H9 (cell line): Measurements from ENCODE around the gene COQ7. TPM values are rescaled to one million over a fixed set of nuclear protein-coding genes. Genes with fewer than 3 reads are reported as not detected.

ENCODE experiments used
- DNase-seq: peaks from one replicate; pipeline ENCODE4 v3.0.0-alpha.2; 2017
- H2AFZ ChIP-seq: one replicate; pipeline ENCODE4 v1.6.1; 2013; ENCODE audit warnings: mild to moderate bottlenecking, low read length, control low read depth, moderate library complexity
- H2AK5ac ChIP-seq: 2 replicates; pipeline ENCODE4 v1.6.1; 2013; ENCODE audit warnings: low read length, control low read depth, mixed read lengths; ENCODE audit not compliant: insufficient read length
- H2BK120ac ChIP-seq: one replicate; pipeline ENCODE4 v1.6.1; 2013; ENCODE audit warnings: low read depth, mild to moderate bottlenecking, low read length, control low read depth, inconsistent platforms; ENCODE audit not compliant: poor library complexity, severe bottlenecking
- H2BK12ac ChIP-seq: 2 replicates; pipeline ENCODE4 v1.6.1; 2013; ENCODE audit warnings: low read length, control low read depth, mixed read lengths, low read depth; ENCODE audit not compliant: insufficient read length
- H2BK15ac ChIP-seq: 2 replicates; pipeline ENCODE4 v1.6.1; 2013; ENCODE audit warnings: low read depth, low read length, control low read depth
- H2BK20ac ChIP-seq: one replicate; pipeline ENCODE4 v1.6.1; 2013; ENCODE audit warnings: low read depth, mild to moderate bottlenecking, low read length, control low read depth, inconsistent platforms; ENCODE audit not compliant: poor library complexity, severe bottlenecking
- H2BK5ac ChIP-seq: 2 replicates; pipeline ENCODE4 v1.6.1; 2013; ENCODE audit warnings: low read length, control low read depth, mixed read lengths; ENCODE audit not compliant: insufficient read length
- H3K14ac ChIP-seq: 2 replicates; pipeline ENCODE4 v1.6.1; 2013; ENCODE audit warnings: low read length, control low read depth; ENCODE audit not compliant: insufficient read depth
- H3K18ac ChIP-seq: 2 replicates; pipeline ENCODE4 v1.6.1; 2013; ENCODE audit warnings: low read depth, mild to moderate bottlenecking, mixed read lengths, low read length, control low read depth; ENCODE audit not compliant: insufficient read length
- H3K23ac ChIP-seq: 2 replicates; pipeline ENCODE4 v1.6.1; 2013; ENCODE audit warnings: low read length, control low read depth, mixed read lengths, low read depth; ENCODE audit not compliant: insufficient read length
- H3K23me2 ChIP-seq: 2 replicates; pipeline ENCODE4 v1.6.1; 2013; ENCODE audit warnings: low read depth, mild to moderate bottlenecking, mixed read lengths, low read length, control low read depth; ENCODE audit not compliant: insufficient read length, poor library complexity, severe bottlenecking
- H3K27ac ChIP-seq: 2 replicates; pipeline ENCODE4 v1.5.1; 2013; ENCODE audit warnings: low read length, control low read depth, mixed read lengths, low read depth; ENCODE audit not compliant: insufficient read length
- H3K27me3 ChIP-seq: 2 replicates; pipeline ENCODE4 v1.6.1; 2013; ENCODE audit warnings: low read length, control low read depth, inconsistent platforms; ENCODE audit not compliant: insufficient read depth
- H3K4ac ChIP-seq: 2 replicates; pipeline ENCODE4 v1.6.1; 2013; ENCODE audit warnings: low read depth, mild to moderate bottlenecking, control low read depth, inconsistent platforms, low read length, moderate library complexity
- H3K4me1 ChIP-seq: 2 replicates; pipeline ENCODE4 v1.6.1; 2013; ENCODE audit warnings: low read length, control low read depth, inconsistent platforms; ENCODE audit not compliant: insufficient read depth
- H3K4me2 ChIP-seq: 2 replicates; pipeline ENCODE4 v1.6.1; 2013; ENCODE audit warnings: low read length, control low read depth, mixed read lengths; ENCODE audit not compliant: insufficient read length, insufficient read depth
- H3K56ac ChIP-seq: 2 replicates; pipeline ENCODE4 v1.6.1; 2013; ENCODE audit warnings: low read depth, mild to moderate bottlenecking, mixed read lengths, low read length, control low read depth; ENCODE audit not compliant: insufficient read length
- H3K79me1 ChIP-seq: 2 replicates; pipeline ENCODE4 v1.6.1; 2013; ENCODE audit warnings: low read depth, mild to moderate bottlenecking, moderate library complexity, low read length, control low read depth, inconsistent platforms; ENCODE audit not compliant: insufficient read depth, poor library complexity, severe bottlenecking
- H3K79me2 ChIP-seq: 2 replicates; pipeline ENCODE4 v1.6.1; 2013; ENCODE audit warnings: low read length, control low read depth, inconsistent platforms; ENCODE audit not compliant: insufficient read depth
- H3K9ac ChIP-seq: 2 replicates; pipeline ENCODE4 v1.6.1; 2013; ENCODE audit warnings: low read length, control low read depth, mixed read lengths; ENCODE audit not compliant: insufficient read length; ENCODE audit errors: extremely low read depth
- H3K9me3 ChIP-seq: one replicate; pipeline ENCODE4 v1.6.1; 2013; ENCODE audit warnings: low read depth, low read length, inconsistent platforms; ENCODE audit not compliant: control insufficient read depth
- H3T11ph ChIP-seq: one replicate; pipeline ENCODE4 v1.6.1; 2013; ENCODE audit warnings: mild to moderate bottlenecking, low read length, control low read depth, inconsistent platforms
- H4K20me1 ChIP-seq: one replicate; pipeline ENCODE4 v1.6.1; 2013; ENCODE audit not compliant: control insufficient read depth, insufficient read length, insufficient read depth
- H4K5ac ChIP-seq: 2 replicates; pipeline ENCODE4 v1.6.1; 2013; ENCODE audit warnings: low read depth, mild to moderate bottlenecking, mixed read lengths, low read length, control low read depth; ENCODE audit not compliant: insufficient read length
- H4K8ac ChIP-seq: replicated peaks from 2 replicates; pipeline ENCODE4 v1.6.1; 2013; ENCODE audit warnings: low read length, control low read depth, mixed read lengths, low read depth; ENCODE audit not compliant: insufficient read length
- H4K91ac ChIP-seq: 2 replicates; pipeline ENCODE4 v1.6.1; 2013; ENCODE audit warnings: low read depth, mild to moderate bottlenecking, moderate library complexity, mixed read lengths, low read length, control low read depth; ENCODE audit not compliant: insufficient read length
- H3K27ac Mint-ChIP-seq, 3 experiments: 2 replicates in 2 of 3; 3 replicates in 1 of 3; pipeline ENCODE4 v1.8.0; 2020 to 2021; ENCODE audit warnings: mixed read lengths in 3 of 3, mild to moderate bottlenecking in 1 of 3, moderate library complexity in 1 of 3
- H3K27me3 Mint-ChIP-seq: 2 replicates; pipeline ENCODE4 v1.8.0; 2021; ENCODE audit warnings: low read depth, mild to moderate bottlenecking, moderate library complexity, mixed read lengths
- H3K36me3 Mint-ChIP-seq, 3 experiments: 2 replicates in 2 of 3; 3 replicates in 1 of 3; pipeline ENCODE4 v1.8.0; 2020 to 2021; ENCODE audit warnings: low read depth in 3 of 3, mixed read lengths in 3 of 3; ENCODE audit not compliant: insufficient read depth in 1 of 3
- H3K4me1 Mint-ChIP-seq, 2 experiments: 2 replicates each; pipeline ENCODE4 v1.8.0; 2020; ENCODE audit warnings: mixed read lengths in 2 of 2
- H3K4me3 Mint-ChIP-seq, 2 experiments: 2 replicates in 1 of 2; 3 replicates in 1 of 2; pipeline ENCODE4 v1.8.0; 2020 to 2021; ENCODE audit warnings: mild to moderate bottlenecking in 2 of 2, mixed read lengths in 2 of 2, moderate library complexity in 1 of 2
- H3K9me3 Mint-ChIP-seq, 2 experiments: 2 replicates in 1 of 2; 3 replicates in 1 of 2; pipeline ENCODE4 v1.8.0; 2020; ENCODE audit warnings: mild to moderate bottlenecking in 2 of 2, mixed read lengths in 2 of 2, moderate library complexity in 1 of 2
- WGBS: extraction: QIAGEN DNeasy Blood & Tissue Kit; methylation state at CpG from one replicate; pipeline ENCODE4 v1.1.7; 2013; ENCODE audit warnings: missing lambda C conversion rate, low lambda C conversion rate, mixed read lengths; ENCODE audit not compliant: insufficient read length; ENCODE audit errors: extremely low coverage; 5-methylcytosine and 5-hydroxymethylcytosine counted together
- total RNA-seq: library from RNA; stranded (reverse); gene quantifications from 2 replicates; pipeline ENCODE4 v1.2.1, GENCODE V29; 2021
- TF ChIP-seq, protein P1 (sequence below): fragments of 200-600 bp; sonication (generic); conservative IDR thresholded peaks from 3 replicates; pipeline ENCODE4 v1.8.0; 2021; ENCODE audit warnings: antibody characterized with exemption, mild to moderate bottlenecking

The COQ7 gene
- total RNA-seq, 1 experiment from 2014 or later, result 29.6 TPM

DNA sequence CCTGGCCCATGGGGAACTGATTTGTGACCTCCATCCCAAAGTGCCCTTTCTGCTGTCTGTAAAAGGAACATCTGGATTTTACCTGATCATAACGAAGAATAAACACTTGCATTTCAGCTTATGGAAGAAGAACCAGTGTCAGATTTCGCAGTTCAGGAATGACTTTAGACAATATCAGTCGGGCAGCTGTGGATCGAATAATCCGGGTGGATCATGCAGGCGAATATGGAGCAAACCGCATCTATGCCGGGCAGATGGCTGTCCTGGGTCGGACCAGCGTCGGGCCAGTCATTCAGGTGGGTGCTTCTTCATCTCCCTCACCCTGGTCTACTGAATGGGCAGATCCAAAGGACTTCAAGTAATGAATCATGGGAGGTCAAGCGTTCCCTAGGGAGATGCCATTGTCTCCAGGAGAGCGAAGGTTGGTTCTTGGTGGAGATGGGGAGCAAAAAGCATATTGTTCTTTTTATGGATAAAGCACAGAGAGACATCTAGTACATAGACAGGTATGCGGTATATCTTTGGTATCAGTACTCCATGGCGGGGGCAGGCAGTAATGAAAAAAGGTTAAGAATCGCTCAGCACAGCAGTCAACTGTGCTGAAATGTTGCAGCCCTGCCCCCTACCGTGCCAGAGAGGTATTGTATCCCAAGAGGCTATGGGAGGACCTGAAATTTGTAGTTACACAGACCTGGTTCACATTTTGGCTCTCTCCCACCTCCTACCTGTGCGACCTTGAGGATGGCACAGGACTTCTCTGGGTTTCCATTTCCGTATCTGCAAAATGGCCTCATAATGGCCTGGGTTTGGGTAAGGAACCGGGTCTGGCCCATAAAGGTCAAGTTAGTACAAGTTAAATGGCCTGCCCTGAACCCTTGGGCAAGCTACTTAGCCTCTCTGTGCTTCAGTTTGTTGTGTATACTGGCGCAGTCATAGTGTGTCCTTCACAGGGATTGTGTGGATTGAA is 4.7 kb downstream of the COQ7 start:
- no peaks in the 10 kb centered on the region for H3K27me3 Mint-ChIP-seq
- WGBS, result no CpG with 5 or more reads among the region's 21 CpGs

More for the DNA sequence above, 4.7 kb downstream of the COQ7 start:
- Histone ChIP-seq H2BK12ac (no peak overlapping the region), H2BK20ac (no peak overlapping the region), H2BK120ac (no peak overlapping the region), H3K56ac (no peak overlapping the region), H3T11ph (no peak overlapping the region), H3K79me2 (no peaks in the 10 kb centered on the region), H3K27ac (no peak overlapping the region), H4K8ac (no peak overlapping the region), H2AFZ (no peak overlapping the region), H2BK15ac (peak overlapping the region; percentile 57; the same call in 1 of the 2 replicates), H2BK5ac (no peak overlapping the region), H3K18ac (no peak overlapping the region), H4K5ac (no peak overlapping the region), H3K79me1 (no peaks in the 10 kb centered on the region), H3K23me2 (peaks cover 5% of the 10 kb centered on the region), H4K91ac (no peak overlapping the region), H3K23ac (no peak overlapping the region), H3K4me2 (no peak overlapping the region), H2AK5ac (no peak overlapping the region), H3K4me1 (no peaks in the 10 kb centered on the region), H3K9ac (no peak overlapping the region), H3K9me3 (no peaks in the 10 kb centered on the region), H3K14ac (no peak overlapping the region), H3K27me3 (no peaks in the 10 kb centered on the region), H4K20me1 (no peaks in the 10 kb centered on the region), H3K4ac (no peak overlapping the region)
- Mint-ChIP-seq H3K36me3 (peaks cover 0 to 34% (median 21%) of the 10 kb centered on the region in 3 experiments; a peak in 5 of 7 replicates), H3K4me1 (peaks cover 0 to 6% of the 10 kb centered on the region in 2 experiments; a peak in 2 of 4 replicates), H3K9me3 (no peaks in the 10 kb centered on the region), H3K4me3 (no peak overlapping the region), H3K27ac (no peak overlapping the region)
- peak; percentile 72 for DNase-seq
- TF ChIP-seq, protein P1, sequence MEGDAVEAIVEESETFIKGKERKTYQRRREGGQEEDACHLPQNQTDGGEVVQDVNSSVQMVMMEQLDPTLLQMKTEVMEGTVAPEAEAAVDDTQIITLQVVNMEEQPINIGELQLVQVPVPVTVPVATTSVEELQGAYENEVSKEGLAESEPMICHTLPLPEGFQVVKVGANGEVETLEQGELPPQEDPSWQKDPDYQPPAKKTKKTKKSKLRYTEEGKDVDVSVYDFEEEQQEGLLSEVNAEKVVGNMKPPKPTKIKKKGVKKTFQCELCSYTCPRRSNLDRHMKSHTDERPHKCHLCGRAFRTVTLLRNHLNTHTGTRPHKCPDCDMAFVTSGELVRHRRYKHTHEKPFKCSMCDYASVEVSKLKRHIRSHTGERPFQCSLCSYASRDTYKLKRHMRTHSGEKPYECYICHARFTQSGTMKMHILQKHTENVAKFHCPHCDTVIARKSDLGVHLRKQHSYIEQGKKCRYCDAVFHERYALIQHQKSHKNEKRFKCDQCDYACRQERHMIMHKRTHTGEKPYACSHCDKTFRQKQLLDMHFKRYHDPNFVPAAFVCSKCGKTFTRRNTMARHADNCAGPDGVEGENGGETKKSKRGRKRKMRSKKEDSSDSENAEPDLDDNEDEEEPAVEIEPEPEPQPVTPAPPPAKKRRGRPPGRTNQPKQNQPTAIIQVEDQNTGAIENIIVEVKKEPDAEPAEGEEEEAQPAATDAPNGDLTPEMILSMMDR, result peak; percentile 83
